GM10248 (cell line): ENCODE measurements around the gene CDC42EP4.

Experiments used
- CTCF ChIA-PET: fragments of 300-600 bp; sonication (Branson Sonifier 250); formaldehyde crosslinking; extraction: SDS; loops from one replicate; lab custom pipeline; 2021; ENCODE audit warnings: antibody characterized with exemption; lab: Yijun Ruan, JAX
- POLR2A ChIA-PET: fragments of 350-650 bp; sonication (Branson Sonifier 250); formaldehyde crosslinking; extraction: SDS; loops from one replicate; lab custom pipeline; 2020; ENCODE audit warnings: antibody characterized with exemption; lab: Yijun Ruan, JAX
- DNase-seq: peaks from one replicate; pipeline ENCODE4 v3.0.0; 2012; ENCODE audit errors: extremely low spot score
- TF ChIP-seq, protein P1 (sequence below): IDR thresholded peaks from 2 replicates; pipeline ENCODE4 v1.5.1; 2012; ENCODE audit warnings: mild to moderate bottlenecking, low read depth; ENCODE audit errors: extremely low read depth, missing control alignments, control extremely low read depth

The CDC42EP4 gene

DNA sequence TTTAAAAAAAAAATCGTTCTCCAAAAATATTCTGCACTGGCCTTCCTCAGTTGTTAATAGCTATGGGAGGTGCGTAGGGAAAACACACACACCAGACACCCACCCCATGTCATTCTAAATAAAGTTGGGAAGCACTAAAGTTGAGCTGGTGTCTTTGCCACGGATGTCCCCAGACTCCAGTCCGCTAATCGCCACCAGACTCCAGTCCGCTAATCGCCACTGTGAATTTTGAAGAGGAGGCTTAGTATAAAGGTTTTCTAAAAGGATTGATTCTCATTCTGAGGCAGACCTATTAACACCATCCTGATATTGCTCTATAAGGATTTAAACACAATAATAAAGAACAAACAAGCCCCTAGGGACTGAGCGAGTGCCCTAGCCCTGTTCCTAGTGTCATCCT is 27.4 kb downstream of the CDC42EP4 start:
- TF ChIP-seq, protein P1, sequence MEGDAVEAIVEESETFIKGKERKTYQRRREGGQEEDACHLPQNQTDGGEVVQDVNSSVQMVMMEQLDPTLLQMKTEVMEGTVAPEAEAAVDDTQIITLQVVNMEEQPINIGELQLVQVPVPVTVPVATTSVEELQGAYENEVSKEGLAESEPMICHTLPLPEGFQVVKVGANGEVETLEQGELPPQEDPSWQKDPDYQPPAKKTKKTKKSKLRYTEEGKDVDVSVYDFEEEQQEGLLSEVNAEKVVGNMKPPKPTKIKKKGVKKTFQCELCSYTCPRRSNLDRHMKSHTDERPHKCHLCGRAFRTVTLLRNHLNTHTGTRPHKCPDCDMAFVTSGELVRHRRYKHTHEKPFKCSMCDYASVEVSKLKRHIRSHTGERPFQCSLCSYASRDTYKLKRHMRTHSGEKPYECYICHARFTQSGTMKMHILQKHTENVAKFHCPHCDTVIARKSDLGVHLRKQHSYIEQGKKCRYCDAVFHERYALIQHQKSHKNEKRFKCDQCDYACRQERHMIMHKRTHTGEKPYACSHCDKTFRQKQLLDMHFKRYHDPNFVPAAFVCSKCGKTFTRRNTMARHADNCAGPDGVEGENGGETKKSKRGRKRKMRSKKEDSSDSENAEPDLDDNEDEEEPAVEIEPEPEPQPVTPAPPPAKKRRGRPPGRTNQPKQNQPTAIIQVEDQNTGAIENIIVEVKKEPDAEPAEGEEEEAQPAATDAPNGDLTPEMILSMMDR = no peak
- no peak for DNase-seq
- ChIA-PET POLR2A (no interaction called here), CTCF (interaction anchor here (1.1 to 2.0 kb wide), 4 partner anchors 18 to 95 kb away, joined by 3 to 9 read pairs (median 4); no protein-coding TSS in a partner anchor)

DNA sequence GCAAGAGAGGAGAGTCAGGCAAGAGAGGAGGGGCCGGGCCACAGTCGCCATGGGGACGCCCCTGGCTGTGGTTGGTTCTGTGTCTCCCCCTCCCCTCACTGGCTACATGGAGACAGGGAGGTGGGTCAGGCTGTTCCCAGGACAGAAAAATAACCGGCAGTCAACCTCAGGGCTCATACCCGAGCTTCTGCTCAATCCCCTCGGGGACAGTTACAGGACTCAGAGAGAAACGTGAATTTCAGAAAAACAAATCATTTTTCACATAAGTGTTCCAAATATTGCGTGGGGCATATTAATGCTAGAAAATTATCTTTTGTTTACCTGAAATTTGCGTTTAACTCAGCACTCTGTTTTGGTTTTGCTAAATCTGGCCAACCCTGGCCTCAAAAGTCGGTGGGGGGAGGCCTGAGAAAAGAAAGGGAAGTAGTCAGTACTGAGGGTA is 27.9 kb downstream of the CDC42EP4 start:
- TF ChIP-seq, protein P1 = no peak
- POLR2A ChIA-PET = no interaction called here
- CTCF ChIA-PET = interaction anchor here (1.1 to 2.4 kb wide), 6 partner anchors 13 to 95 kb away, joined by 3 to 9 read pairs (median 6); no protein-coding TSS in a partner anchor
- no peak for DNase-seq

GRCh38 chr17:73283250-73283649 is 28.6 kb downstream of the CDC42EP4 start:
- TF ChIP-seq, protein P1 = no peak
- CTCF ChIA-PET = interaction anchor here (0.6 to 2.4 kb wide), 5 partner anchors 12 to 86 kb away, joined by 3 to 9 read pairs (median 8); no protein-coding TSS in a partner anchor

DNA sequence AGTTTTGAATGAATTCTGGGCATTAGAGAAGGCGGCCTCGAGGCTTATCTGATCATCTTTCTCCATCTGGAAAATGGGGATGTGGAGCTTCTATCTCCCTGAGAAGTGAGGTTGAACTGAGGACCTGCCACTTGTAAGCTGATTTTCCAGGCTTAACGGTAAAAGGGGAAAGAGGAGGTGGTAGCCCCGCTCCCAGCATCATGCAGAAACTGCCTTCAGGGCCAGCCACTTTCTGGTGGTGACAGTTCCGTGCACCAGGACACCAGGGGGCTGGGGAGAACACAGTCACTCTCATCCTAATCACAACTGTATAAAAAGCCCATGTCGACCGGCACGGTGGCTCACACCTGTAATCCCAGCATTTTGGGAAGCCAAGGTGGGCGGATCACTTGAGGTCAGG is 29.2 kb downstream of the CDC42EP4 start:
- TF ChIP-seq, protein P1 = no peak
- ChIA-PET CTCF (interaction anchor here (1.6 to 2.4 kb wide), 5 partner anchors 12 to 87 kb away, joined by 4 to 9 read pairs (median 8); partner anchors contain the start of gene CDC42EP4), POLR2A (no interaction called here)
- DNase-seq = no peak

More at GRCh38 chr17:73283250-73283649, 28.6 kb downstream of the CDC42EP4 start:
- POLR2A ChIA-PET = no interaction called here
- DNase-seq = no peak

GRCh38 chr17:73281928-73282327 is 29.9 kb downstream of the CDC42EP4 start:
- TF ChIP-seq, protein P1 = no peak
- POLR2A ChIA-PET = no interaction called here
- peak; percentile 73 for DNase-seq
- CTCF ChIA-PET = interaction anchor here (1.2 to 2.4 kb wide), 4 partner anchors 11 to 88 kb away, joined by 4 to 8 read pairs (median 8); partner anchors contain the start of gene CDC42EP4

DNA sequence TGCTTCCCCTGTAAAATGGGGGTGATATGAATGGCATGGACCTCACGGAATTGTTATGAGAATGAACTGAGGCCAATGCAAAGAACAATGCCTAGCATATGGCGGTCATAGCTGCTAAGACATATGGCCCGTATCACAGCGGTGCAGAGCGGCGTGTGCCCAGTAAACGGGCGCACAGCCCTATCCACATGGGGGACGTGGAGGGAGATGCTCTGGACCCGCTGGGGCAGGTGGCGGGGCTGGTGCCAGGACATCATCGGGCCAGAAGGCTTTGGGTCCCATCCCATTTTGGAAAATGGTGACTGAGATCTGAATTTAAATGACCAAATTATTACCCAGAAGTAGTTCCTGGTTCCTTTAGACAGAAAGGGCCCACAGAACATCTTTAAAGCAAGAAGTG is 31.6 kb downstream of the CDC42EP4 start:
- no peak for DNase-seq
- ChIA-PET CTCF (interaction anchor here (1.5 kb wide), 1 partner anchor 26 kb away, joined by 3 read pairs; no protein-coding TSS in a partner anchor), POLR2A (no interaction called here)
- TF ChIP-seq, protein P1 = no peak
